ENCODE data around the gene DYNC1I1. TPM values are rescaled to one million over a fixed set of nuclear protein-coding genes. Genes with fewer than 3 reads are reported as not detected.

Gene DYNC1I1
- total and polyA plus RNA-seq, 4 donors, result 0.39 to 7.6 (median 1.5) TPM

- DNase-seq, result no peak
- no peak overlapping the region for H3K27ac ChIP-seq (ENCODE audit: low read depth in 1 of 2, low read length in 1 of 2)
- TF ChIP-seq CTCF (IDR thresholded peaks at IDR 0.05; ENCODE audit: control extremely low read depth, extremely low read depth), result no peak
- no peaks in the 10 kb centered on the region for H3K4me1 ChIP-seq (ENCODE audit: control insufficient read depth in 5 of 5, insufficient read depth in 5 of 5, low read length in 5 of 5)
- H3K4me3 ChIP-seq, result no peak overlapping the region
- no peak for ATAC-seq (ENCODE audit: insufficient read depth, low FRiP score)
- H3K36me3 ChIP-seq (ENCODE audit: control insufficient read depth in 4 of 4, insufficient read depth in 4 of 4, low read length in 4 of 4), result no peaks in the 10 kb centered on the region
- no peaks in the 10 kb centered on the region for H3K9me3 ChIP-seq (ENCODE audit: control insufficient read depth in 4 of 4, insufficient read depth in 3 of 4, low read length in 3 of 4)
- no peak overlapping the region for H3K9ac ChIP-seq (ENCODE audit: insufficient read depth in 1 of 2, low read length in 2 of 2)
- no peaks in the 10 kb centered on the region for H3K27me3 ChIP-seq (ENCODE audit: control insufficient read depth in 3 of 3, insufficient read depth in 3 of 3, low read length in 2 of 3)
- 67 to 75% methylated on average over 1 of the region's 1 CpG for WGBS, 2 donors
Observed at GRCh38 chr7:96026611-96027010, 254.3 kb downstream of the DYNC1I1 start.

- no peak overlapping the region for H3K4me3 ChIP-seq
- DNase-seq, result no peak
- 93 to 94% methylated on average over 1 of the region's 1 CpG for WGBS, 2 donors
Observed at GRCh38 chr7:96028729-96029128, 256.4 kb downstream of the DYNC1I1 start.

GRCh38 chr7:96033009-96033598, 260.8 kb downstream of the DYNC1I1 start:
- no peaks in the 10 kb centered on the region for H3K36me3 ChIP-seq (ENCODE audit: control insufficient read depth in 4 of 4, insufficient read depth in 4 of 4, low read length in 4 of 4)
- no peaks in the 10 kb centered on the region for H3K27me3 ChIP-seq (ENCODE audit: control insufficient read depth in 3 of 3, insufficient read depth in 3 of 3, low read length in 2 of 3)
- WGBS, 2 donors, result 74 to 92% methylated on average over 4 of the region's 4 CpGs
- DNase-seq (peak in 2 of 3 donors; percentile 53 to 63), ATAC-seq (ENCODE audit: insufficient read depth, low FRiP score) (no peak)
- TF ChIP-seq CTCF (IDR thresholded peaks at IDR 0.05; ENCODE audit: control extremely low read depth, extremely low read depth), result no peak
- peaks cover 0 to 22% (median 0%) of the 10 kb centered on the region in 5 donors for H3K4me1 ChIP-seq (ENCODE audit: control insufficient read depth in 5 of 5, insufficient read depth in 5 of 5, low read length in 5 of 5)
- no peak overlapping the region for H3K27ac ChIP-seq (ENCODE audit: low read depth in 1 of 2, low read length in 1 of 2)
- H3K4me3 ChIP-seq, result no peak overlapping the region
- no peak overlapping the region for H3K9ac ChIP-seq (ENCODE audit: insufficient read depth in 1 of 2, low read length in 2 of 2)
- no peaks in the 10 kb centered on the region for H3K9me3 ChIP-seq (ENCODE audit: control insufficient read depth in 4 of 4, insufficient read depth in 3 of 4, low read length in 3 of 4)

More at GRCh38 chr7:96028729-96029128, 256.4 kb downstream of the DYNC1I1 start:
- Histone ChIP-seq H3K4me1 (ENCODE audit: control insufficient read depth in 5 of 5, insufficient read depth in 5 of 5, low read length in 5 of 5) (peaks cover 0 to 17% (median 0%) of the 10 kb centered on the region in 5 donors), H3K9me3 (ENCODE audit: control insufficient read depth in 4 of 4, insufficient read depth in 3 of 4, low read length in 3 of 4) (no peaks in the 10 kb centered on the region), H3K9ac (ENCODE audit: insufficient read depth in 1 of 2, low read length in 2 of 2) (no peak overlapping the region), H3K27ac (ENCODE audit: low read depth in 1 of 2, low read length in 1 of 2) (no peak overlapping the region), H3K36me3 (ENCODE audit: control insufficient read depth in 4 of 4, insufficient read depth in 4 of 4, low read length in 4 of 4) (no peaks in the 10 kb centered on the region), H3K27me3 (ENCODE audit: control insufficient read depth in 3 of 3, insufficient read depth in 3 of 3, low read length in 2 of 3) (no peaks in the 10 kb centered on the region)
- ATAC-seq (ENCODE audit: insufficient read depth, low FRiP score), result no peak
- TF ChIP-seq CTCF (IDR thresholded peaks at IDR 0.05; ENCODE audit: control extremely low read depth, extremely low read depth), result no peak
